HEK293T (cell line): ENCODE data around the gene AQP12B.

Experiments
- ARNT ChIP-seq: fragments of 450-650 bp; IDR thresholded peaks from 2 replicates; pipeline ENCODE4 v1.6.1; 2017; ENCODE audit warnings: mild to moderate bottlenecking
- BHLHE40 ChIP-seq: fragments of 450-650 bp; IDR thresholded peaks from 2 replicates; pipeline ENCODE4 v1.6.1; 2016; ENCODE audit warnings: mild to moderate bottlenecking, moderate library complexity, borderline replicate concordance
- CTBP1 ChIP-seq: fragments of 450-650 bp; IDR thresholded peaks from 2 replicates; pipeline ENCODE4 v1.6.1; 2016; ENCODE audit warnings: borderline replicate concordance
- ELF4 ChIP-seq: fragments of 450-650 bp; IDR thresholded peaks from 2 replicates; pipeline ENCODE4 v1.6.1; 2017; ENCODE audit warnings: antibody characterized with exemption
- FOXK2 ChIP-seq: fragments of 450-650 bp; IDR thresholded peaks from 2 replicates; pipeline ENCODE4 v1.6.1; 2016; ENCODE audit warnings: mild to moderate bottlenecking
- FOXM1 ChIP-seq: fragments of 450-650 bp; IDR thresholded peaks from 2 replicates; pipeline ENCODE4 v1.6.1; 2017; ENCODE audit warnings: mild to moderate bottlenecking, borderline replicate concordance
- HDGF ChIP-seq: fragments of 450-650 bp; IDR thresholded peaks from 2 replicates; pipeline ENCODE4 v1.6.1; 2017; ENCODE audit warnings: antibody characterized with exemption, borderline replicate concordance
- L3MBTL2 ChIP-seq: fragments of 450-650 bp; conservative IDR thresholded peaks from 2 replicates; pipeline ENCODE4 v1.6.1; 2016; ENCODE audit warnings: mild to moderate bottlenecking
- LEF1 ChIP-seq: fragments of 450-650 bp; IDR thresholded peaks from 2 replicates; pipeline ENCODE4 v1.6.1; 2017; ENCODE audit warnings: mild to moderate bottlenecking, borderline replicate concordance
- NFRKB ChIP-seq: fragments of 450-650 bp; IDR thresholded peaks from 2 replicates; pipeline ENCODE4 v1.6.1; 2016; ENCODE audit warnings: mild to moderate bottlenecking, moderate library complexity
- SP1 ChIP-seq: fragments of 450-650 bp; IDR thresholded peaks from 2 replicates; pipeline ENCODE4 v1.6.1; 2017
- SUZ12 ChIP-seq: fragments of 450-650 bp; IDR thresholded peaks from 2 replicates; pipeline ENCODE4 v1.6.1; 2016; ENCODE audit warnings: mild to moderate bottlenecking
- TARDBP ChIP-seq: fragments of 450-650 bp; IDR thresholded peaks from 2 replicates; pipeline ENCODE4 v1.6.1; 2016
- ZNF384 ChIP-seq: fragments of 450-650 bp; IDR thresholded peaks from 2 replicates; pipeline ENCODE4 v1.6.1; 2016

DNA sequence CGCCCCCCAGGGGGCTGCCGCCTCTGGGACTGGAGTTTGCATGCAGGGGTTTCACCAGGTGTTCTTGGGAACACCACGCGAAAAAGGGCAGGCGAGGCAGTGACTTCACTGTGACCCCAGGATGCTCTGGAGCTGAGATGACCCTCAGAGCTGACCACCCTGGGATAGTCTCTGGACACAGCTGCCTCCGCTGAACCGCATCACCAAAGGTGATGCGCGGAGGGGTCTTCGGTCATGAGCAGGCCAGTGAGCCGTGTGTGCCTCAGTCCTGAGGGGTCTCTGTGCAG is 39.9 kb downstream of the AQP12B start:
- TF ChIP-seq TARDBP, result no peak
- no peak for TF ChIP-seq ZNF384
- no peak for TF ChIP-seq NFRKB
- no peak for TF ChIP-seq BHLHE40
- no peak for TF ChIP-seq FOXM1
- no peak for TF ChIP-seq SP1
- TF ChIP-seq SUZ12, result no peak
- TF ChIP-seq CTBP1, result no peak
- no peak for TF ChIP-seq FOXK2
- no peak for TF ChIP-seq HDGF
- TF ChIP-seq ELF4, result no peak
- no peak for TF ChIP-seq ARNT
- TF ChIP-seq L3MBTL2, result no peak
- TF ChIP-seq LEF1, result no peak
